Glutamatergic neuron (in vitro differentiated cells): Measurements from ENCODE around the gene HOXB3. TPM values are rescaled to one million over a fixed set of nuclear protein-coding genes. Genes with fewer than 3 reads are reported as not detected.

Source experiments
- DNase-seq: peaks from one replicate; pipeline ENCODE4 v3.0.0; 2022
- H3K27ac Mint-ChIP-seq: one replicate; pipeline ENCODE4 v1.8.0; 2020; ENCODE audit warnings: mild to moderate bottlenecking, mixed read lengths, inconsistent platforms; ENCODE audit not compliant: unreplicated experiment
- H3K27me3 Mint-ChIP-seq: one replicate; pipeline ENCODE4 v1.8.0; 2020; ENCODE audit warnings: mild to moderate bottlenecking, moderate library complexity, mixed read lengths, inconsistent platforms; ENCODE audit not compliant: unreplicated experiment
- H3K36me3 Mint-ChIP-seq: one replicate; pipeline ENCODE4 v1.8.0; 2020; ENCODE audit warnings: mild to moderate bottlenecking, mixed read lengths, inconsistent platforms; ENCODE audit not compliant: unreplicated experiment
- H3K4me1 Mint-ChIP-seq: one replicate; pipeline ENCODE4 v1.8.0; 2020; ENCODE audit warnings: mild to moderate bottlenecking, low read depth, mixed read lengths, inconsistent platforms; ENCODE audit not compliant: unreplicated experiment
- H3K4me3 Mint-ChIP-seq: one replicate; pipeline ENCODE4 v1.8.0; 2020; ENCODE audit warnings: mild to moderate bottlenecking, mixed read lengths, inconsistent platforms; ENCODE audit not compliant: unreplicated experiment
- H3K9me3 Mint-ChIP-seq: one replicate; pipeline ENCODE4 v1.8.0; 2020; ENCODE audit warnings: mild to moderate bottlenecking, moderate library complexity, mixed read lengths, inconsistent platforms; ENCODE audit not compliant: unreplicated experiment
- CTCF ChIP-seq: fragments of 200-600 bp; sonication (generic); IDR thresholded peaks from one replicate; pipeline ENCODE4 v1.5.0; 2021; ENCODE audit not compliant: partially characterized antibody, unreplicated experiment
- total RNA-seq: library from RNA; stranded (reverse); fragmentation: NEBNext Ultra II Directional; extraction: Animal tissue kit (Norgen Biotek cat#: 25700); gene quantifications from one replicate; pipeline ENCODE4 v1.2.1, GENCODE V29; 2021; ENCODE audit not compliant: unreplicated experiment

Gene HOXB3
- total RNA-seq, 1 donor from 2014 or later, result not detected

DNA sequence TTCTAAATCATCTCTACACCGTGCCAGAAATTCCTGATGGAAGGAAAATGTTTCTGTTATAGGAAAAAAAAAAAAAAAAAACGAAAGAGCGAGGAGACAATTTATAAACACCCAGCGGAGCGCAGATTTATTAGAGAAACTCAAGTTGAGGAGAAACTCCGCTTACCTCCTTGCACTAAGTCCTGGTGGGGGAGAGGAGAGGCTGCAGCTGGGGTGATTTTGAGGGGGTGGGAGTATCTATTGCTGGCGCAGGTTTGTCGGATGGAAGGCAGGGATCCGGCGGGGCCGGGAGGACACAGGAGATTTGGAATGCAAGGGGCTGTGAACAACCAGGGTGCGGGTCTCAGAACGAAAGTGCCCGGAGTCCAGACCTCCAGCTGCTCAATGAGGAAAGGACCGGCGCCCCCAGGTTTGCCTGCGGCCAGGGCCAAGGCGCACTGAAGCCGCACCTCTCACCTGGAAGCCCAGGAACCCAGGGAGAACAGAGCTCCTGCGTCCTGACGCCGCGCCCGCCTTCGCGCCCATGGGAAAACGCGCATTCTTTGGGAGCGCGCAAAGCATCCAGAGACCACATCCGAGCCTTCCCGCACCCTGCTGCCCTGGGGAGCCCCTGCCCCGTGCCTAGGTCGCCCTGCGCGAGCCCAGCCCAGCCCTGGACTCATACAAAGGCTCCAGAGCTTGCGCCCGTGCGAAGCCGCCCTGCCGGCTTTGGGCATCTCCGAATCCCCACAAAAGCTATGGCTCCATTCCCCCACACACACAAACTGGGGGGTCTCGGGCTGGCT is 27.6 kb upstream of the HOXB3 start:
- Mint-ChIP-seq H3K4me3 (no peak overlapping the region), H3K4me1 (peaks cover 6% of the 10 kb centered on the region), H3K27me3 (peaks cover 59% of the 10 kb centered on the region), H3K27ac (no peak overlapping the region), H3K9me3 (peaks cover 12% of the 10 kb centered on the region), H3K36me3 (no peaks in the 10 kb centered on the region)
- no peak for DNase-seq
- no peak for TF ChIP-seq CTCF

DNA sequence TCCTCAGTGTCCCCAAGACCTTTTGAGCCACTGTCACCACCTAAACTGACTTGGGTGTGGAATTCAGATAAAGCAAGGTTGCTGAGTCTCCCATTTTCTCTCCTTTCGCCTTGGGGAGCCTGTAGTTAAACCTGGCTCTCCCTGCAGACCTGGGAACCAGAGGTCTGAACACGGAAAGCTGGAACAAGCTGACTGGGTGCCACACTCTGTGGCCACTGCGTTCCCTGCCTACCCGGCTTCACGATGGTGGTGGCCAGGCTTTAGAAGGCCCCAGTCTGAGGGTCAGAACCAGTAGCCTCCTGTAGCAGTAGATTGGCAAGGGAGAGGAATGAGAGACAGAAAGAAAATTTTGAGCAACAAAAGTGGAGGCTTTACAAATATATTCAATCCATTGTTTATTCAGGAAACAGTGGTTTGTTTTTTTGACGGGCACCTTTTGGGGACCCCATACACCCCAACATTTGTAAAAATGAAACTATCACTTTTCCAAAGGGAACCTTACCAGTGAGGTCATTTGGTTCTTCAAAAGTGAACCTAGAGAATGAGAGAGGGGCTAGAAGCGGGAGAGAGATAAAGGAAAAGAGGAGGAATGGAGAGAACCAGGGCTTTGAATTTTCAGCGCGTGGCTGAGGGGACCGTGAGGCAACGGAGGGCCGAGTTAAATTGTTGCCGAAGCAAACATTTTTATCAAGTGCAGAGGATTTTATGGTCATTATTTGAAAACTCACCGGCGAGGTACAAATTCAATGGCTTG is 26.9 kb upstream of the HOXB3 start:
- DNase-seq, result no peak
- no peak for TF ChIP-seq CTCF
- Mint-ChIP-seq H3K9me3 (peaks cover 12% of the 10 kb centered on the region), H3K27ac (no peak overlapping the region), H3K4me1 (peaks cover 6% of the 10 kb centered on the region), H3K27me3 (peaks cover 58% of the 10 kb centered on the region), H3K36me3 (no peaks in the 10 kb centered on the region), H3K4me3 (no peak overlapping the region)

DNA sequence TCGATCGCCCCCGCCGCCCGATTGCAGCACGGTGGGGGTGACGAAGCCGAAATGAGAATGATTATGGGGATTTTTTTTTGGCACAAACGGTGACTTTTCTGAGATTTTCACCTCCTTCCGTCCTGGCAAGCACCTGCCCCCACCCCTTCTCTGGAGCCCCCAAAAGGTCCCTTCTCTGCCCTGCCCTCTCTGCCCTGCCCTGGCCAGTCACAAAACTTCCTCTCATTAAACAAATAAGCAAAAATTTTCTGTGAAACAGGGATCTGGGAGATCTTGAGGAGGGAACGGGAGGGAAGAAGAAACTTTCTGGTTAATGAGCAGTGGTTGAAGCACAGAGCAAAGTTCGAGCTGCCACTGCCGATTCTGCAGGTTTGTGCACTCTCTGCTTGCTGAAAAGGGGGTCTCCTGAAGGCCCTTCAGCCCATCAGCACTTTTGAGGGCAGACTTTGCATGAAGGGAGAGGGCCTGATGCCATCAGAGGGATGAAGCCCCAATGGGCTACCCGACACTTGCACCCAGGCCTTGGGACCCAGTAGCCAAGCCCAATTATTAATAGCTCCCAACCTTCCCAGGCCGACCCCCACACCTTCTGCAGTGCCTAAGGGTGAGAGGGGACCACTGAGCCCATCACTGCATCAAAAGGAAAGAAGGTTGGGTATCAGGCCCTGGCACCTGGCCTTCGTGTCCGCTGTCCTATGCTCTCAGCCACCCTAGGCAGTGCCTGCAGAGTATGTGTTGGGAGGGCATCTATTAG is 26.1 kb upstream of the HOXB3 start:
- H3K9me3 Mint-ChIP-seq, result peaks cover 12% of the 10 kb centered on the region
- no peak for TF ChIP-seq CTCF
- no peak overlapping the region for H3K27ac Mint-ChIP-seq
- no peaks in the 10 kb centered on the region for H3K36me3 Mint-ChIP-seq
- H3K4me1 Mint-ChIP-seq, result peaks cover 6% of the 10 kb centered on the region
- H3K4me3 Mint-ChIP-seq, result no peak overlapping the region
- H3K27me3 Mint-ChIP-seq, result peaks cover 59% of the 10 kb centered on the region
- no peak for DNase-seq

- no peak within 1 kb of the TSS for H3K27ac Mint-ChIP-seq
- no peak for TF ChIP-seq CTCF
- H3K36me3 Mint-ChIP-seq, result no peaks in the 10 kb centered on the region
- DNase-seq, result no peak
- H3K4me3 Mint-ChIP-seq, result no peak within 1 kb of the TSS
- peaks cover 6% of the 10 kb centered on the region for H3K4me1 Mint-ChIP-seq
- H3K9me3 Mint-ChIP-seq, result peaks cover 17% of the 10 kb centered on the region
- peaks cover 59% of the 10 kb centered on the region for H3K27me3 Mint-ChIP-seq
These were observed 25.3 kb upstream of the HOXB3 start, which contains the start of gene HOXB8 for GRCh38 chr17:48615047-48615962. Gene HOXB8, minus strand, starts transcription at chr17:48615292. Its CDS starts 588 bp downstream, at chr17:48614704.
